OCI-LY3 (cell line): Measurements from ENCODE around the gene STK38L.

Experiments
- EZH2phosphoT487 ChIP-seq: fragments of 200-600 bp; shearing (Covaris generic); IDR thresholded peaks from 2 replicates; pipeline ENCODE4 v1.6.1; 2018; ENCODE audit warnings: antibody characterized with exemption, mixed run types, low read depth
- TF ChIP-seq, protein P1 (sequence below): fragments of 200-600, 300-600 bp; sonication (generic); IDR thresholded peaks from 2 replicates; pipeline ENCODE4 v1.5.1; 2014; ENCODE audit warnings: antibody characterized with exemption, low read length, low read depth

DNA sequence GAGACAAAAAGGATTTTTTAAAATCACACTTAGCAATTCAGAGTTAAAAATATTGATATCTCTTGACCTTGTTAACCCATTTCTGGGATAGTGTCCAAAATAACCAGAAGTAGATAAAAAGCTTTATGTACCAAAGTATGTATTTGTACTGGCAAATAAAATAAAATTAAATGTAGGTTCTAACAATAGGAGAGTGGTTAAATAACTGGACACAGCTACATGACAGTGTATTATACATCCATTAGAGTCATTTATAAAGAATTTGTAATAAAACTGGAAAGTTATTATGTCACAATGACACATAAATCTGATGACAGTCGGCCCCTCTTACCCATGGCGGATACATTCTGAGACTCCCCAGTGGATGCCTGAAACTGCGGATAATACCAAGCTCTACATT lies 122.5 kb downstream of the STK38L start:
- TF ChIP-seq, protein P1, sequence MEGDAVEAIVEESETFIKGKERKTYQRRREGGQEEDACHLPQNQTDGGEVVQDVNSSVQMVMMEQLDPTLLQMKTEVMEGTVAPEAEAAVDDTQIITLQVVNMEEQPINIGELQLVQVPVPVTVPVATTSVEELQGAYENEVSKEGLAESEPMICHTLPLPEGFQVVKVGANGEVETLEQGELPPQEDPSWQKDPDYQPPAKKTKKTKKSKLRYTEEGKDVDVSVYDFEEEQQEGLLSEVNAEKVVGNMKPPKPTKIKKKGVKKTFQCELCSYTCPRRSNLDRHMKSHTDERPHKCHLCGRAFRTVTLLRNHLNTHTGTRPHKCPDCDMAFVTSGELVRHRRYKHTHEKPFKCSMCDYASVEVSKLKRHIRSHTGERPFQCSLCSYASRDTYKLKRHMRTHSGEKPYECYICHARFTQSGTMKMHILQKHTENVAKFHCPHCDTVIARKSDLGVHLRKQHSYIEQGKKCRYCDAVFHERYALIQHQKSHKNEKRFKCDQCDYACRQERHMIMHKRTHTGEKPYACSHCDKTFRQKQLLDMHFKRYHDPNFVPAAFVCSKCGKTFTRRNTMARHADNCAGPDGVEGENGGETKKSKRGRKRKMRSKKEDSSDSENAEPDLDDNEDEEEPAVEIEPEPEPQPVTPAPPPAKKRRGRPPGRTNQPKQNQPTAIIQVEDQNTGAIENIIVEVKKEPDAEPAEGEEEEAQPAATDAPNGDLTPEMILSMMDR = no peak
- TF ChIP-seq EZH2phosphoT487 = no peak
